Neuronal stem cell (in vitro differentiated cells): ENCODE data around the gene CAMK1D.

ENCODE experiments used
- DNase-seq: peaks from one replicate; pipeline ENCODE4 v3.0.0-alpha.2; 2013; ENCODE audit warnings: low spot score
- H2AFZ ChIP-seq: one replicate; pipeline ENCODE4 v1.6.1; 2013; ENCODE audit warnings: mild to moderate bottlenecking, low read length, inconsistent platforms
- H2AK5ac ChIP-seq: 2 replicates; pipeline ENCODE4 v1.6.1; 2013; ENCODE audit warnings: low read depth, mild to moderate bottlenecking, inconsistent platforms, low read length, moderate library complexity, mixed read lengths
- H2BK120ac ChIP-seq: 2 replicates; pipeline ENCODE4 v1.6.1; 2013; ENCODE audit warnings: low read depth, mild to moderate bottlenecking, inconsistent platforms, low read length, moderate library complexity, mixed read lengths
- H2BK12ac ChIP-seq: one replicate; pipeline ENCODE4 v1.6.1; 2013; ENCODE audit warnings: low read length, inconsistent platforms
- H2BK15ac ChIP-seq: 2 replicates; pipeline ENCODE4 v1.6.1; 2013; ENCODE audit warnings: mild to moderate bottlenecking, low read length, inconsistent platforms, mixed read lengths
- H2BK5ac ChIP-seq: one replicate; pipeline ENCODE4 v1.6.1; 2013; ENCODE audit warnings: inconsistent platforms, mild to moderate bottlenecking, low read length, moderate library complexity
- H3K14ac ChIP-seq: one replicate; pipeline ENCODE4 v1.6.1; 2013; ENCODE audit warnings: low read length, inconsistent platforms
- H3K18ac ChIP-seq: 2 replicates; pipeline ENCODE4 v1.6.1; 2013; ENCODE audit warnings: low read length, inconsistent platforms
- H3K23ac ChIP-seq: 2 replicates; pipeline ENCODE4 v1.6.1; 2013; ENCODE audit warnings: low read depth, mild to moderate bottlenecking, mixed read lengths, low read length, inconsistent platforms; ENCODE audit not compliant: poor library complexity
- H3K27ac ChIP-seq: replicated peaks from 3 replicates; pipeline ENCODE4 v1.5.1; 2013; ENCODE audit warnings: low read length, inconsistent platforms
- H3K27me3 ChIP-seq, 3 experiments: 2 replicates each; pipeline ENCODE4 v1.6.1; 2013; ENCODE audit warnings: low read length in 3 of 3, mild to moderate bottlenecking in 2 of 3, inconsistent platforms in 1 of 3, low read depth in 1 of 3, mixed read lengths in 1 of 3, moderate library complexity in 1 of 3; ENCODE audit not compliant: control insufficient read depth in 3 of 3, insufficient read depth in 3 of 3
- H3K36me3 ChIP-seq, 2 donors: replicated peaks in 1 of 2; 2 replicates each; pipeline ENCODE4 v1.6.1; 2013; ENCODE audit warnings: low read length in 2 of 2; ENCODE audit not compliant: control insufficient read depth in 2 of 2, insufficient read depth in 2 of 2
- H3K4ac ChIP-seq: 2 replicates; pipeline ENCODE4 v1.6.1; 2013; ENCODE audit warnings: inconsistent platforms, mild to moderate bottlenecking, low read length, moderate library complexity
- H3K4me1 ChIP-seq, 2 donors: 1 replicate in 1 of 2; 2 replicates in 1 of 2; pipeline ENCODE4 v1.6.1; 2013; ENCODE audit warnings: low read length in 2 of 2, low read depth in 1 of 2; ENCODE audit not compliant: control insufficient read depth in 2 of 2, insufficient read depth in 1 of 2
- H3K4me2 ChIP-seq: one replicate; pipeline ENCODE4 v1.6.1; 2013; ENCODE audit warnings: mild to moderate bottlenecking, low read length, inconsistent platforms; ENCODE audit not compliant: insufficient read depth, poor library complexity, severe bottlenecking
- H3K4me3 ChIP-seq, 2 donors: 2 replicates each; pipeline ENCODE4 v1.5.1; 2013; ENCODE audit warnings: low read length in 2 of 2, mild to moderate bottlenecking in 2 of 2, inconsistent platforms in 1 of 2, moderate library complexity in 1 of 2
- H3K79me1 ChIP-seq: one replicate; pipeline ENCODE4 v1.6.1; 2013; ENCODE audit warnings: low read depth, mild to moderate bottlenecking, inconsistent platforms, low read length, moderate library complexity
- H3K9ac ChIP-seq: one replicate; pipeline ENCODE4 v1.6.1; 2013; ENCODE audit warnings: mild to moderate bottlenecking, low read depth, low read length, inconsistent platforms; ENCODE audit not compliant: poor library complexity
- H3K9me3 ChIP-seq, 2 donors: replicated peaks in 1 of 2; 2 replicates each; pipeline versions ENCODE3 to v1.6.1; 2013; ENCODE audit warnings: low read length in 2 of 2, mild to moderate bottlenecking in 2 of 2, inconsistent platforms in 1 of 2, low read depth in 1 of 2, mixed read lengths in 1 of 2, moderate library complexity in 1 of 2; ENCODE audit not compliant: control insufficient read depth in 2 of 2, insufficient read depth in 1 of 2
- H4K8ac ChIP-seq: one replicate; pipeline ENCODE4 v1.6.1; 2013; ENCODE audit warnings: low read depth, mild to moderate bottlenecking, inconsistent platforms, low read length, moderate library complexity
- H4K91ac ChIP-seq: one replicate; pipeline ENCODE4 v1.6.1; 2013; ENCODE audit warnings: low read length, low read depth, mild to moderate bottlenecking, inconsistent platforms; ENCODE audit not compliant: poor library complexity
- WGBS, 2 donors: extraction: QIAGEN DNeasy Blood & Tissue Kit; methylation state at CpG; one replicate each; pipeline ENCODE4 v1.1.7; 2013; ENCODE audit warnings: missing lambda C conversion rate in 2 of 2, mixed read lengths in 1 of 2; ENCODE audit not compliant: insufficient read length in 2 of 2, insufficient replicate concordance in 1 of 2; ENCODE audit errors: extremely low coverage in 2 of 2; 5-methylcytosine and 5-hydroxymethylcytosine counted together

Gene CAMK1D

GRCh38 chr10:12771981-12772760, 422.8 kb downstream of the CAMK1D start:
- Histone ChIP-seq H3K4me1 (peaks cover 15 to 29% of the 10 kb centered on the region in 2 donors), H2AK5ac (no peak overlapping the region), H3K18ac (no peak overlapping the region), H2AFZ (no peak overlapping the region), H2BK5ac (no peak overlapping the region), H3K36me3 (no peaks in the 10 kb centered on the region), H3K4me2 (no peak overlapping the region), H3K9me3 (no peaks in the 10 kb centered on the region), H3K4me3 (no peak overlapping the region), H3K79me1 (no peaks in the 10 kb centered on the region), H3K14ac (no peak overlapping the region), H3K4ac (no peak overlapping the region), H2BK120ac (no peak overlapping the region), H3K23ac (no peak overlapping the region), H2BK15ac (no peak overlapping the region), H3K27me3 (no peaks in the 10 kb centered on the region), H4K8ac (no peak overlapping the region), H4K91ac (no peak overlapping the region), H2BK12ac (no peak overlapping the region), H3K9ac (no peak overlapping the region), H3K27ac (no peak overlapping the region)
- WGBS, 2 donors = no CpG with 5 or more reads among the region's 19 CpGs
- no peak for DNase-seq

- Histone ChIP-seq H2BK12ac (no peak overlapping the region), H2BK5ac (no peak overlapping the region), H3K27me3 (no peaks in the 10 kb centered on the region), H3K36me3 (no peaks in the 10 kb centered on the region), H3K4me3 (no peak overlapping the region), H3K9ac (no peak overlapping the region), H3K4ac (no peak overlapping the region), H3K27ac (no peak overlapping the region), H2BK120ac (no peak overlapping the region), H3K79me1 (no peaks in the 10 kb centered on the region), H3K18ac (no peak overlapping the region), H3K4me2 (no peak overlapping the region), H3K4me1 (peaks cover 15 to 29% of the 10 kb centered on the region in 2 donors), H3K9me3 (no peaks in the 10 kb centered on the region), H4K8ac (no peak overlapping the region), H3K14ac (no peak overlapping the region), H2BK15ac (no peak overlapping the region), H3K23ac (no peak overlapping the region), H2AK5ac (no peak overlapping the region), H2AFZ (no peak overlapping the region), H4K91ac (no peak overlapping the region)
- WGBS, 2 donors = no CpG with 5 or more reads among the region's 8 CpGs
- no peak for DNase-seq
Measured at GRCh38 chr10:12772797-12773587, 423.6 kb downstream of the CAMK1D start.

- no peak for DNase-seq
- Histone ChIP-seq H3K4me1 (peaks cover 7 to 16% of the 10 kb centered on the region in 2 donors), H2AK5ac (no peak overlapping the region), H3K9me3 (no peaks in the 10 kb centered on the region), H2BK12ac (no peak overlapping the region), H3K18ac (peak overlapping the region; percentile 24), H3K27me3 (no peaks in the 10 kb centered on the region), H4K8ac (no peak overlapping the region), H3K23ac (no peak overlapping the region), H3K79me1 (no peaks in the 10 kb centered on the region), H3K4ac (no peak overlapping the region), H3K36me3 (no peaks in the 10 kb centered on the region), H3K4me3 (no peak overlapping the region), H4K91ac (no peak overlapping the region), H3K14ac (no peak overlapping the region), H2BK120ac (no peak overlapping the region), H3K9ac (peak overlapping the region; percentile 38), H2BK5ac (no peak overlapping the region), H2BK15ac (no peak overlapping the region), H3K4me2 (no peak overlapping the region), H3K27ac (no peak overlapping the region), H2AFZ (peak overlapping the region; percentile 49)
- WGBS, 2 donors = no CpG with 5 or more reads among the region's 16 CpGs
Measured at GRCh38 chr10:12774204-12774894, 425.0 kb downstream of the CAMK1D start.
